ENCODE measurements around the gene GRID1. TPM values are rescaled to one million over a fixed set of nuclear protein-coding genes. Genes with fewer than 3 reads are reported as not detected.

GRID1 gene
- total RNA-seq, 1 experiment from 2014 or later, result 0.53 TPM

DNA sequence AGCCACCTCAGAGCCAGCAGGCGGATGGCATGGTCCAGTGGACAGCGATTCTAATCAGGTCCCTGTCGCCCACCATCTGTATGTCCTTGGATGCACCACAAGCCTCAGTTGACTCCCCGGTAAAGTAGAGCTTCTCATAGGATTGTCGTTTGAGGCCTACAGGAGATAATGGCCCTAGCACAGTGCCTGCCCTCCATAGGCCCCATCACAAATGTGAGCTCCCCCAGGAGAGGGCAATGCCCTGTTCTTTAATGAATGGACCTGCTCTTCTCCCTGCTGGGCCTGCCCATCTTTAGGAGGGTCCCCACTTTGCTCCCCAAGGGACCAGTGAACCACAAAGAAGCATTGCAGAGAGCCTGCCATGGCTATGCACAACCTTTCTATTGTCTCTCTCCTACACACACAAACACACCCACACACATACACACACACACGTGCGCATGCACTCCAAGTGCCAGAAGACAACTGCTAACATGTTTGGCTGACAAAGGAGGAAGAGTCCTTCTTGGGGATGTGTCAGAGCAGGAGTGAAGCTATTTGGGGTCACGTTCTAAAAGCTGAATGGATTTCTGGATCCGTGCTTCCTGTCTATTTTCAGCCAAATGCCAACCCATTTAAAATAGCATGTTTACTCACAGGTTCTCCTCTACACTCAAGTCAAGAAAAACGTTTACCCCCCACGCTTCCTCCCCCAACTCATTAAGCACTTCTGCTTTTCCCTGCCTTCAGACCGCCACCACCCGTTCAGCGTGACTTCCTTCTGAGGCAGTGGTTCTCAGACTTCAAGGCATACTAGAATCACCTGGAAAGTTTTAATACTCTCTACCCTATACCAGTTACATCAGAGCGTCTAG is 196.1 kb downstream of the GRID1 start:
- DNase-seq (ENCODE audit: low read depth, low spot score), result no peak
- in situ Hi-C loops (cut with HindIII; ENCODE audit: low pct_unique_long_range_greater_than_20kb, low sequenced_read_pairs), result no loop called here

DNA sequence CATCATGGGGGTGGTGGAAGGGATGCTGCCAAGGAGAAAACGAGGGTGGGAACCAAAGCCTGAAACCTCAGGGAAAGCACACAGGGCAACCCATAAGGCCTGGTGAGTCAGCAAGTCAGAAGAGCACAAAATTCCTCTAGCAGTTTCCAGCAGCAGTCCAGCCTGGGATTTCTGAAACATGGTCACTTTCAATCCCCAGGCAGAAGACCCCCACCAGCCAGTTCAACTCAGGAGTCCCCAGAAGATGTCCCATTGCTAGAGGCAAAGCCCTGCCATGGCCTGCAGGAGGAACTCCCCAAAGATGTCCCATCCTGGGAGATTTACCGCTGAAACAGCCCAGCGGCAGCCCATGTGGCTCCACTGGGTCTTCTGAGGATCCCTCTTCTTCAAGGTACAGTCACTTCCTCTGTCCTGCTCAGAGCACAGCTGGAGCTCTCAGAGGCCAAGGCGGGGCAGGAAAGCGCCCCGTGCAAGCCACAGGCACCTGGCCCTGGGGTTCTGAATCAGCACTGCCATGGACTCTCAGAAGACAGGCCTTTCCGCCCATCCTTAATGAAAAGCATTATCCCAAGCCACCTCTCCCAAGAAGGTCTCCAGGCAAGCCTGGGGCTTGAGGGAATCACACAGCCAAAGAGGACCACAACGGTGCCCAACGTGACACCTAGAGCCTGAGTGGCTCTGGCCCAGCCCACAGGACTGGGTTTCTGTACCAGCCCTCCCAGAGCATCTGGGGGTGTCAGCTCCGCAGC is 196.9 kb downstream of the GRID1 start:
- in situ Hi-C loops (cut with HindIII; ENCODE audit: low pct_unique_long_range_greater_than_20kb, low sequenced_read_pairs), result no loop called here
- no peak for DNase-seq (ENCODE audit: low read depth, low spot score)

DNA sequence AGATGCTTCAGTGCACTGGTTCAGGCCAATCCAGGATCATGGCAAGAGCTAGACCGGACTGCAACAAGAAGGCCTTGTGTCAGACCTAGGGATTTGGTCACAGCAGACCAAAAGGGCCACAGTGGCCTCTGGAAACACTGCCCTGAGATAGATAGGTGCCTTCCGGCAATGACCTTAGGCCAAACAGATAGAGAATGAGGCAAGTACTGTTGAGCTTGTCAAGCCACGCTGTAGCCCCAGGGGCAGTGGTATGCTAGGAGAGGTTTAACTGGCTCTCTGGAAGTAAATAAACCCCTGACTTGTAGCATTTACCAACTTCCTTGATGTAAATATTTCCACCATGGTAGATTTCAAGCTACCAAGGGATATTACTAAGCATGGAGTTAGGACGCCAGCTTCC is 197.5 kb downstream of the GRID1 start:
- no peak for DNase-seq (ENCODE audit: low read depth, low spot score)
- in situ Hi-C loops (cut with HindIII; ENCODE audit: low pct_unique_long_range_greater_than_20kb, low sequenced_read_pairs), result no loop called here

DNA sequence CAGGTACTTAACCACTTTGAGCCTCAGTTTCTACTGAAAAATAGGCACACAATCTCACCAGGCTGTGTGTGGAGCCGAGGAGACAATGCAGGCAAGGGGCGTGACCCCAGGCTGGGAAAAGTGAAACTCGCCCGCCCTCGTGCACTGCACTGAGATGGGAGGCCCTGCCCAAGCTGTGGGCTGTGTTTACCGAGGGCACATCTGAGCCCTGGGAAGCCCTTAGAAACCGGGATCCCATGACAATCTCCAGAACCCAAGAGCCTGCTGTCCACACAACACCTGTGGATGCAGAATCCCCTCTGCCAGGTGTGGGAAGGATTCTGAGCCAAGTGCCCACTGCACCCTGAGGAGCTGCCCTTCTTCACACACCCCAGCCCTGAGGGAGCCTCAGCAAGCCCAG is 198.3 kb downstream of the GRID1 start:
- in situ Hi-C loops (cut with HindIII; ENCODE audit: low pct_unique_long_range_greater_than_20kb, low sequenced_read_pairs), result no loop called here
- no peak for DNase-seq (ENCODE audit: low read depth, low spot score)

DNA sequence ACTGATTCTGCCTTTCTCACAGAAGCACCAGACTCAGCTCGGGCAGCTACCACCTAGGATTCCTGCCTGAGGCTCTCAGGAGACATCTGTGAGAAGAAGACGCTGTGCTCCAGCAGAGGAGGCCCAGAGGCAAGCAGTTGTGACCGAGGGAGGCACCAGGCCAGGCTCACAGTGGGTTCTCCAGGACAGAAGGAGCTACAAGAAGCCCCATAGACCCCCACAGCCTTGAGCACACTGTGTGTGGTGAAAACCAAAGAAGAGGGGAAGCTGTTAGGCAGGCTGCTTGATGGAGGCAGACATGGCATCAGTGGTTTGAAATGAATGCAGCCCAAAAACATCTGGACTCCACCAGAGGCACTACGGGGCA is 198.8 kb downstream of the GRID1 start:
- DNase-seq (ENCODE audit: low read depth, low spot score), result no peak
- in situ Hi-C loops (cut with HindIII; ENCODE audit: low pct_unique_long_range_greater_than_20kb, low sequenced_read_pairs), result no loop called here

DNA sequence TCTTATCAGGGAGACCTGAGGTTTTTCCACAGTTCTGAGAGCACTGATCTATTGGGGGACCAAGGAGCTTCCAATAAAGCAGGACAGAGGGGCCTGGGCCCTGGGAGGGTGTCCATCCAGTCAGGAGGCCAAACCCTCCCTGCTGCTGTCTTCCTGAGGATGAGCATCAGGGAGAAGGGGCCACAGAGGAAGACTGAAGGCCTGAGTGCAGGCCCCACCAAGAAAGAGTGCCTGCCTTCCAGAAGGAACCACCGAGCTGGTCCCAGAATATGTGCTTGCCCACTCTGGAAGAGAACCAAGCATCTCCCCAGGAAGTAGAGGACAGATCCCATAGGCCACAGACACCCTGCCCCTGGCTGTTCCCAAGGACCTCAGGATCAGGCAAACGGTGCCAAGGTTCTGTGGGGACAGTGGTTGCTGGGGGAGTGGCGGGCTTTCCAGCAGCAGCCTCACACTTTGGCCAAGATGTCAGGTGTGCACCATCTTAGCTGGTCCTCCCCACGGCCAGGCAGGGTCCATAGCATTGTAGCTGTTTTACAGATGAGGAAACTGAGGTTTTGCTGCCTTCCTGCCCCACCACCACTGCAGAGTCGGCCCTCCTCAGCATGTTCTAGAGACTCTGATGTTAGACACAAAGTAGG is 199.4 kb downstream of the GRID1 start:
- DNase-seq (ENCODE audit: low read depth, low spot score), result no peak
- in situ Hi-C loops (cut with HindIII; ENCODE audit: low pct_unique_long_range_greater_than_20kb, low sequenced_read_pairs), result no loop called here

DNA sequence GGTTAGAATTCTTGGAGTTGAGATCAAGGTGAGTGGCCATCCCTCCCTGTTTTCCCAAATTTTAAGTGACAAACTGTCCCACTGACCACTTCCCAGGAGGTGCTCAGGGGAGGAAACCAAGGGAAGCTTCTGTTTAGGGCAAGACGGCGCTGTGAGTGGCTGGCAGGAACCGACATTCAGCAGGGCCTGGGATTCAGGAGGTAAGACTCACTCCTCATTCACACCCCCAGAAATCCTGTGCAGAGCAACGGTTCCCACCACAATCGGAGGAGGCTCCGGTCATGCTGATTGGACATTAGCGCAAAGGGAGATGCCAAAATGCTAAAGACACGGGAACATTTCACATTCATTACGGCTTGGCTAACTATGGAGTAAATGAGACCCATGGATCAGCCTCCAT is 200.9 kb downstream of the GRID1 start:
- DNase-seq (ENCODE audit: low read depth, low spot score), result no peak
- in situ Hi-C loops (cut with HindIII; ENCODE audit: low pct_unique_long_range_greater_than_20kb, low sequenced_read_pairs), result no loop called here

DNA sequence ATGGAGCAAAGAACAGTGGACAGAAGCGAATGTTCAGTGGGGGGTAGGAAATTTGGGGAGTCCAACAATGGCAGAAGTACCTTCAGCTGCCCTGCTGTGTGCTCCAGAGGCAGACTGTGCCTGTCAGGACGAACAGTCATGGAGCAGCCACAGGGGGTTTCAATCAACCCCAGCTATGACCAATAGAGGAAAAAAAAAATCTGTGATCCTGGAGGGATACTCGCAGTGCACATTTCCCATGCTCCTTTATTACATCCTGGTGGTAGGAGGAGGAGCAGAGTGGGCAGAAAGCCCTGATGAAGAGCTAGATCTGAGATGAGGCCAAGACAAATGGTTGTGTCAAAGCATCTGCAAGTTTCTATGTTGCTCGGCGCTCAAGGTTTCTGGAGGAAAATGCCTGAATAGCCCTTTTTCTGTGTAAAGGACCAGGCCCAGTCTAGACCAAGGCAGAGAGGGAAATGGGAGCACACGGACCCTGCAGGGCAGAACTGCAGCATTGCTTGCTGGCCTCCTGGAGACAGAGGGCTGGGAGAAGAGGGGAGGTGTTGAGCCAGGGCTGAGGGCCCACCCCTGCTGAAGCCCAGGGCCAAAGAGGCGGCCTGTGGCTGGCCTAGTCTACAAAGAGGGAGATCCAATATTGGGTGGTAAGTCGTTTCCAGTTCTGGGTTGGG is 201.5 kb downstream of the GRID1 start:
- in situ Hi-C loops (cut with HindIII; ENCODE audit: low pct_unique_long_range_greater_than_20kb, low sequenced_read_pairs), result no loop called here
- DNase-seq (ENCODE audit: low read depth, low spot score), result no peak

DNA sequence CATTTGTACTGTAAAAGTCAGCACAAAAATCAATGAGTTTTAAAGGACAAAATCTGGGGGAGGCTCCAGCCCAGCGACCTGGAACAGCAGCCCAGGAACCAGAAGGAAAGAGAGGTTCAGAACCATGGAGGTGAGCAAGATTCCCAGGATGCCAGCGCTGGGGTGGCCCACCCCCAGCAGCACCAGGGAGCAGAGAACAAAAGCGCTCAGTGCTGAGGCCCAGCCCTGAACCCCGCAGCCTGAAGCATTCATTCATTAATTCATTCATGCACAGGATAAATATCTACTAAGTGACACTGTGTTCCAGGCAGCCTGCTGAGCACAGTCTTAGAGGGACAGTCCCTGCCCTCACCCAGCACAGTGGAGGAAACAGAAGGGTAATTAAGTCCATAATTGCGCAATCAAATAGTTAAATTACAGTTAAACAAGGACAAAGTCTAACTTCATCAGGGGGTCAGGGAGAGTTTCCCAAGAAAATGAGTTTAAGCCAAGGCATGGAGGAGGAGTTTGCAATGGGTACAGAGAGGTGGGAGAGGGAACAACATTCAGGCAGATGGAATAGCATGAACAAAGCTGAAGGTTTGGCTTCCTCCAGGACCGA is 202.3 kb downstream of the GRID1 start:
- no peak for DNase-seq (ENCODE audit: low read depth, low spot score)
- in situ Hi-C loops (cut with HindIII; ENCODE audit: low pct_unique_long_range_greater_than_20kb, low sequenced_read_pairs), result no loop called here

DNA sequence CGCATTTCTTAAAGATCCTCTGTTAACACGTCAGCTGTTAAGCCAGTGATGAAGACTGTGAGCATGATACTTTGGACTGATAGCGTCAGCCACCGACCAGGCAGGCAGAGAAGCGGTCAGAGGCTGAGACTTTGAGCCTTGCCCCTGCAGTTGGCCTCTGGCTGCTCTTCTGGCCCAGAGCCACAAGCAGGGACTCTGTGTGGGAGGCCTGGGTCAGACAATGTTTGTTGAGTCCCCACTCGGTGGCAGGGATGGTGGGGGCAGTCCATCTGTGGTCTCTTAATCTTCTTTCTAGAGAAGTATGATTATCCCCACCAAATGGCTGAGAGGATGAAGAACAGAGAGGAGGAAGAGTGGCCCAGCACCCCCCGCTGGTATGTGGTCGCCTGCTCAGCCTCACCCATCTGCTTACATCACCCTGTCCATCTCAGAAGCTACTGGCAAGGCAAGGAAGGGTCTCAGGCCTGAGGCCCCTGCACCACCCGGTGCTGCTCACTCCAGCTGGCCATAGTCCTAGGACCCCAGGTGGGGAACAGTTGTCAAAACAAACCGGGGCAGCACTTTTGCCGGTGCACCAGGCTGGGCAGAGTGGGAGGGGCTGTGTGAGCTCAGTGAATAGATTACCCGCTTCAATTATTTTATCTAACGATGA is 202.9 kb downstream of the GRID1 start:
- in situ Hi-C loops (cut with HindIII; ENCODE audit: low pct_unique_long_range_greater_than_20kb, low sequenced_read_pairs), result no loop called here
- DNase-seq (ENCODE audit: low read depth, low spot score), result no peak

DNA sequence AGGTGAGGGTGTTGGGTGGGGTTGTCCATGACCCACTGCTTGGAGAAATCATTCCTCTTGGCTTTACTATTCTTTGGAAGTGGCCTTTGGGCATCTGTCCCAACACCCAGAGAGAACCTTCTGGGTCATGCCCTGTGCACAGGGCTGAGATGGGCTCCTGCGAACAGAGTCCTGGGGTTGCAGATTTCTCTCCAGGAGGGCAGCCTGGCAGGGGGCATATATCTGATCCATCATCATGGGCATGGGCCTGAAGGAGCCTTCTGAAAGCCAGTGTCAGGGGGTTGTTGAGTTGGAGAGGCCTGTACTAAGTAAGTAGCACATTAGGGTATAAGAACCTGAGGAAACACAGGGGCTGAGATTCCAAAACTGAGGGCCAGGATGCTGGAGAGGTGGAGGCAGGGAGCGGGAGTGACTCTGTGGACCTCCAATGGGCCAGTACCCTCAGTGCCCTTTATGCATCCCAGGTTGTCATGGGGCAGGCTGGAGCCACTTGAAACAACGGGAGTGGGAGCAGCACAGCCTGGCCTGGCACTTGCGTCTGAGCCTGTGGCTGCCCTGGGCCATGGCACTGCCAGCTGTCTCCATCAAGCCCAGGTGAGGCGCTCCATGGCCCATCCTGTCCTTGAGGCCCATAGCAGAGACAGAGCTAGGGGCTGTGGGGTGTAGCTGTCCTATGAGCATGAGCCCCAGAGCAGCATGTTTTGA is 203.7 kb downstream of the GRID1 start:
- DNase-seq (ENCODE audit: low read depth, low spot score), result no peak
- in situ Hi-C loops (cut with HindIII; ENCODE audit: low pct_unique_long_range_greater_than_20kb, low sequenced_read_pairs), result no loop called here

DNA sequence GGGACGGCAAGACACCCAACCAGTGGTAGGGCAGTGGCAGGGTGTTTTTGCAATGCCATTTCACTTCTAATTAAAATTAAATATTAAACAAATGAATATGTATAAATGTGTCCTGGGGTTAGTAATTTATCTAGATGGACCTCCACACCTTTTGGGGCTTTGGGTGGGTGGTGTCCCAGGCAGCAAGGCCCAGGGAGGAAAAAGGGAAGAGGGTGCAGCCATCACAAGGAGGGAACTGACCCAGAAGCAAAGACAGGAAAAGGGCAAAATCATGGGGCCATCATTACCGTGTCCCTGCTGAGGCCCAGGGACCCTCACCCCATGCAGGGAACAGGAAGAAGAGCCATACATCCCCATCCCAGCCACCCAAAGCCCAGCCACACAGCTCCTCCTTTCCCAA is 204.6 kb downstream of the GRID1 start:
- in situ Hi-C loops (cut with HindIII; ENCODE audit: low pct_unique_long_range_greater_than_20kb, low sequenced_read_pairs), result no loop called here
- no peak for DNase-seq (ENCODE audit: low read depth, low spot score)

DNA sequence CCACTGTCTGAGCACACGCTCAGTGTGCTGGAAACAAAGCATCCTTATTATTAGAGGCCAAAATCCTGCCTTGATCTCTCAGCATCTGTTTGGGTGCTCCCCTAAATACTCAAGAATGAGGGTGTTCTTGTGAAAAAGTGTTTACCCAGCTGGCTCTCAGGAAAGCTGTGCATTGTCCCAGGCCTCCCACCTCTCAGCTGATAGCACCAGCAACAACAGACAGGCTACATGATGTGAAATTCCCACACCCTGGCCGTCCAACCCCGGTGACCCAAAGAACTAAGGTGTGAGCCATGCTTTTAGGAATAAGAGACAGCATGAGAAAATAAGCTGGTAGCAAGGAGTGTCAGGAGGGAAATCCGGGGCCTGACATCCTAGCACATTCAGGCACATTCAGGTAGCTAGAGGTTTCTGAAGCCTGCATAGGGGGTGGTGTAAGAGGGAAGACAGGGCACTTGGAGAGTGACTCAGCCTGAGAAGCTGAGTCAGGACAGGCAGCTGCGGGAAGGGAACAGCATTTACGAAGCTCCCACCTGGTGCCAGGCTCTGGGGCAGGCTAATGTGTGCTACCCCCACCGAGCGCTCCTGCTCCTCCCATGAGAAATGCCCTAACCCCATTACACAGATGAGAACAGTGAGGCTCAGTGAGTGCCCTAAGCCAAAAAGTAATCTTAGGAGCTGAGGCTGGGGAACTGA is 205.6 kb downstream of the GRID1 start:
- in situ Hi-C loops (cut with HindIII; ENCODE audit: low pct_unique_long_range_greater_than_20kb, low sequenced_read_pairs), result no loop called here
- DNase-seq (ENCODE audit: low read depth, low spot score), result no peak

DNA sequence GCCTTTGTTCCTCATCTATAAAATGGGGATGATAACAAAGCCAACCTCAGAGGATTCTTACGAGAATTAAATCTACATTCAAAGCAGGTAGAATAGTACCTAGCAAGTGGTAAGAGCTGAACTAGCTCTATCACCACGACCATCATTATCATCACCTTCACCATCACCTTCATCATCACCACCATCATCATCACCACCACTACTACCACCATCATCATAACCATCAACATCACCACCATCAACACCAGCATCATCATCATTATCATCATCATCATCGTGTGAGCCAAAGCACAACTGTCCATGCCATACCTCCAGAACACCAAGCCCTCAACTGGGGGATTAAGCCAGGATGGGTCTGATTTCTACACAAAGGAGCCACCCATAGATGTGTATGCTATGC is 206.8 kb downstream of the GRID1 start:
- in situ Hi-C loops (cut with HindIII; ENCODE audit: low pct_unique_long_range_greater_than_20kb, low sequenced_read_pairs), result no loop called here
- no peak for DNase-seq (ENCODE audit: low read depth, low spot score)

DNA sequence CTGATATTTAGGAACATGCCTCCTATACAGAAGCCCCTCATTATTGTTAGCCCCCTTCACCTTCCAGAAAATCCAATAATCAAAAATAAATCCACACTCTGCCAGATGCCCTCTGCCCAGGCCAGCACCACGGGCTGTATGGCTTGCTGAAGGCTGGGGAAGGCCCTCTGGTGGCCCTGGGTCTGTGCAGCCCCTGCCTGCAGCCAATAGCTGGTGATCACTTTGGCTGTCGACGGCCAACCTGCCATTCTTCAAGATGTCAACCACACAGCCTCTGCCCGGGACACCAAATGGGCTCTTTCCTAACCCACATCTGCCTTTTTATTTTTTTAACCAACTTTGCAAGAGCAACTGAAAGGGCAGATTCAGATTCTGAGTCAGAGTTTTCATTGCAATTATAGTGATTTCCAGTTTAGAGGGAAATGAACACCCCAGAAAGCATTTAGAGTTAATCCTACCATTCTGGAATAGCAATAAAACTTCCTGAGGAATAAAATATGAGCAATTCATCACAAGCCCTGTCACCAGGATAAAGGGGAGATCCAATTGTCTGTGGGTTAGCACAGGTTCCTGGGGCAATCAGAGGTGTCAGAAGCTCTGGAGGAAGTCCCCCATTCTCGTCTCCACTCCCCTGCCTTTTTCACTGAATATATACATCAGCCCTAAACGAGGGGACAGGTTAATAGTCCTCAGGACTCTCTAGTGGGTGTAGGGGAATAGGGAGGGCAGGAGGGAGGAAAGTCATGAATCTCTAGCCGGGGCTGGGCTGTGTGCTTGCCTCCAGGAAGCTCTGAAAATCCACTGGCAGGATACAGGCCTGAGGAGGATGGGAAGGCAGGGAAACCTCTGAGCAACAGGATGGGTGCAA is 211.3 kb downstream of the GRID1 start:
- in situ Hi-C loops (cut with HindIII; ENCODE audit: low pct_unique_long_range_greater_than_20kb, low sequenced_read_pairs), result no loop called here
- no peak for DNase-seq (ENCODE audit: low read depth, low spot score)
